GM21576 (cell line): ENCODE results near the gene RPN2.

Source experiments
- ATAC-seq: cut with Tn5 transposase; IDR thresholded peaks from one replicate; pipeline ENCODE4 v1.9.1; 2021; ENCODE audit warnings: mild to moderate bottlenecking, moderate library complexity; ENCODE audit not compliant: unreplicated experiment

RPN2 gene

DNA sequence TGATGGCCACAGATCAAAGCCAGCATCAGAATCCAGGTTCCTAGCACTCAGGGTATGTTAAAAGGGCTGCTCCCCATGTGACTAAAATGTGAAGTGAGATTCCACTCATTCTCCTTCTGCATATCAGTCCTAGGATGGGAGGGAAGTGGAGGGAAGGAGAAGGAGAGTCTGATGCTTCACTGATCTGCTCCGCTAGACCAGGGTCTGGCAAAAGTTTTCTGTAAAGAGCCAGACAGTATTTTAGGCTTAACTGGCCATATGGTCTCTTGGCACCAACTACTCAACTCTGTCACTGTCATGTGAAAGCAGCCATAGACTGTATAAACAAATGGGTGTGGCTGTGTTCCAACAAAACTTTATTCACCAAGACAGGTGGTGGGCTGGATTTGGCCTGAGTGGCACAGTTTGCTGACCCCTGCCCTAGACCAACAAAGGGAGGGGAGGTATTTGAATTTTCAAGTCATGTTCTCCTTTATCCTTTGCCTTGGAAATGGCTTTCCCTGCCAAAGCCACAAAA lies 59.9 kb downstream of the RPN2 start:
- no peak for ATAC-seq

DNA sequence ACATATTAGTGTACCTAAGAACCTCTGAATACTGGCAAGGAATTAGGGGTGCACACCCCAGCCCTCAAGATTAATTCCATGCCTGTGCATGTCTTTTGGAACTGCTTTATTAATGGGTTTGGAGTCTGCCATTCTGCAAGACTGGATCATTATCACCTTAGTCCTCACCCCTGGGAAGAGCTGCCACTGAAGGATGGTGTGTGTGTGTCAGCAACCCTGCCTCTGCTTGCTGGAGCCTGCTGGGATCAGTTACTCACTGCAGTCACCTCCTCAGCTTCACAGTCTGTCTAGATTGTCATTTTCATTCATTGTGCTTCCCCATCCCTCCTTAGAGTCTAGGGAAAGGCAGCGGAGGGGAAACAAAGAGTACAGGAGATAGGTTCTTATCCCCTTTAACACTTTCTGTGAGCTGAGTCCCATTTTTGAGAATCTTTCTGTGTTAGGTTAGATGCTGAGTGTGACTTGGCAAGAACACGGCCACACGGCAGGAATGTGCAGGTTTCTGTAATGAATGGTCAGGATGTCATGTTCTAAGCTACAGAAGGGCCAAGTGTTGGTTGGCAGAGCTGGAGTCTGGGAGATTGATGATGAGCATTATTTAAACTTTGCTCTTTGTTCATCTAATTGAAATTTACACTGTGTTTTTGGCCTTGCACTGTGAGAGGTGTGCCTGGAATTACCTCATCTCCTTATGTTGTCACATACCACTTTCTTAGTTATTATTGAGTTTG lies 61.4 kb downstream of the RPN2 start:
- no peak for ATAC-seq

DNA sequence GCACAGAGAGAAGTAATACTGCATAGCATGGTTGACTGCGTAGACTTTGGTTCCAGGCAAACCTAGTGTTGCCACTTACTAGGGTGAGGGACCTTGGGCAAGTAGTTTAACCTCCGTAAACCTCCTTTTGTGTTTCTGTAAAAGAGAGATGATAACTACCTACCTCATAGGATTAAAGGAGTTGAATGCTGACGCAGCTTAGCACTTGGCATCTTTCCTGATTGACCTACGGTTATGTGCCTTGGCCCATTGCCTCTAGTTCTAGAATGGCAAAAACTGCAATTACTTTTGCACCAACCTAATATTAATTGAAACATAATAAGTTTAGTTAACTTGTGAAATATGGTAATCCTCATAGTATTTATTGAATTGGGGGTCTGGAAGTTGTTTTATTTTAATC lies 63.4 kb downstream of the RPN2 start:
- no peak for ATAC-seq

DNA sequence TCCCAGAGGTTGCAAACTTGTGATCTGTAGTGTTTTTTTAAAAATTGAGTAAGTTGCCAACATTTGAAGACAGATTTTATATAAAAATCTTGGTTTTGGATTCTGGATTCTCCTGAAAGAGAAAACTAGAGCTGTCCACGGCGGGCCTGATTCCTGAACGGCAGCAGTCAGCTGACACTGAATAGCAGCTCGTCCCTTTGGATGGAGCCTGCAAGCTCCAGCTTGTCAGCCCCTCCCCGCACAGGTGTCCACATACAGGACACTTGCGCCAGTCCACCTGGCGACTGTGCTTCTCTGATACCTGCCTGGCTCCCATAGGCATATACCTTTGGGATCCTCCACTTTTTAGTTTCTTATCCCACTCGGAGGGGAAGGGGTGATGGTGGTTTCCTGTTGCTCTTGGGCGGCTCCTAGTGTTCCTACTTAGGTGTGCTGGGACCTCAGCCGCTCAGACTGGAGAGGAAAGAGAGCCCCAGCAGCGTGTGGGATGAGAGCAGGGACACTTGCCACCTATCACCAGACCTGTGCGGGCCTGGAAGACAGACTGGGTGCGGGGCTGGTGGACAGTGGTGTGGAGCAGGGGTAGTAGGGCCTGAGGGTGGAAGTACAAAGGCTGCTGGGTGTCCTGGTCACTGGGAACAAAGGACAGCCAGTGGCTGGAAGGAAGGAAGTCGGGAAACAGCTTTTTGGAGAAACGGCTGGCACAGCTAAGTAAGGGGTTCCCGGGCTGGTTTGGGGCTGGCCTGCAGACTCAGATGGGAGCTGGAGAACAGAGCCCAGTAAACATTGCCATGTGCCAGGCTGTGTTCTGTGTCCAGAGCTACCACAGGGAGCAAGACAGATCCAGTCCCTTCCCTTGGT lies 64.2 kb downstream of the RPN2 start:
- ATAC-seq = no peak

DNA sequence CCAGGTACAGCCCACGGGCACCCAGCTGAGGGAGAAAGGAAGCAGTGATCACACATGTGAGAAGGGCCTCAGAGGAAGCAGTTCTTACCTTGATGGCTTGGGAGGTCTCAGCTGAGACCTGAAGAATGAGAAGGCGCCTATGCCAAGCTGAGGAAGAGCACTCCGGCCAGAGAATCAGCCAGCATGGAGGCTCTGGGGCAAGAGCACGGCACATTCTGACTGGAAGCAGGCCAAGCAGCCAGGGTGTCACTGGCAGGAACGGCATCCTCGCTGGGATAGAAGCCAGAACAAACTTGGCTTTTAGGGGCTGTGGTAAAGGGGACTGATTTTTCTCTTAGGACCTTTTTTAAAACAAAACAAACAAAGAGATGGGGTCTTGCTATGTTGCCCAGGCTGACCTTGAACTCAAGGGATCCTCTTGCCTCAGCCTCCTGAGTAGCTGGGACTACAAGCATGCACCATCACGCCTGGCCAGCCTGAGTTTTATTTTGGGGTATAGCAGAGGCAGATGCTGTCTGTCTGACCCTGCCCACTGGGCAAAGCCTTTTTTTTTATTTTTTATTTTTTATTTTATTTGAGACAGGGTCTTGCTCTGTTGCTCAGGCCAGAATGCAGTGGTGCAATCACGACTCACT lies 64.9 kb downstream of the RPN2 start:
- ATAC-seq = no peak

DNA sequence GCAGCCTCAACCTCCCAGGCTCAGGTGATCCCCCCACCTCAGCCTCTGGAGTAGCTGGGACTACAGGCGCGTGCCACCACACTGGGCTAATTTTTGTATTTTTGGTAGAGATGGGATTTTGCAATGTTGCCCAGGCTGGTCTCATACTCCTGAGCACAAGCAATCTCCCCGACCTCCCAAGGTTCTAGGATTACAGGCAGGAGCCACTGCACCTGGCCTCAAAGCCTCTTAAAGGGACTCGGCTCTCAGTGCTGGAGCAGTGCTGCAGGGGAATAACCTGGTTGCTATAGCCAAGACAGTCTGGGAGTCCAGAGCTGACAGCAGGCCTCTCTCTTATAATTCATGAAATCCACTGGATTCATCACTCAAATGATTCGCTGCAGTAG lies 65.4 kb downstream of the RPN2 start:
- no peak for ATAC-seq

DNA sequence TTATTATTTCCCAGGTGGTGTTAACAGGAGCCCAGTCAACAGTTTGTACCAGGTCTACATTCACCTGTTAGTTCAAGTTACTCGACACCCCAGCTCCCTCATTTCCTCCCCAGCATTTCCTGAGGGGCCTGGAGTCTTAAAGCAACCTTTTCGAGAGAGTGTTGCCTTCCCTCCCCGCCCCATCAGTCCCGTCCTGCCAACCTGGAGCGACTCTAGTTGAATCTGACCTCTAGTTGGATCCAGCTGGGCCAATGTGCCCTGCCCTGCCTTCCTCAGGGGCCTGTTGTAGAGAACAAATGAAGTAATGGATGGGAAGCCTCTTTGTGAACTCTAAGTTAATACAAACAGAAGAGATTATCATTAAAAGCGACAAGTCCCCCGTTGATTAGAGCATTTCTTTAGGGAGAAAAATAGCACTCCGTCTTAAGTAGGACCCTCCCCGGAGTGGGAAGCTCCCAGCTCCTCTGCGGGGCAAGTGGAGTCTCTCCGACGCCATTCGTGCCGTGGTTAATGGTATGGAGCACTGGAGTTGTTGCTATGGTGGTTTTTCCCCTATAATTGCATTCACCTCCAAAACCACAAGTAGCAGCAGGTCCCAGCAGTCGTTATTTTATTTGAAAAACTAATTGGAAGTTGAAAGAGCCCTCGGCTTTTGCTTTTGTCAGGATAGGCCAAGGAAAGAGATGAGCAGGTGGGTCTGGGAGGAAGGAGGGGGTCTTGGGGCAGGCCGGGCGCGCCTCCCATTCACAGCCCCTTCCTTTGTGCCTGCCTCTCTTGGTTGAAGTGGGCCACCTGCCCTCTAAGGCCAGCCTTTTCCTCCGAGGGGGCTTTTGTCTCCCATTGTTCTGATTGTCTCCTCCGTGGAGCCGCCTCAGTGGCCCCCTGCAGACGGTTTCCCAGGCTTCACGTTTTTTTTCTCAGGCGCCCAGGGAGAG lies 66.4 kb downstream of the RPN2 start:
- ATAC-seq = no peak

DNA sequence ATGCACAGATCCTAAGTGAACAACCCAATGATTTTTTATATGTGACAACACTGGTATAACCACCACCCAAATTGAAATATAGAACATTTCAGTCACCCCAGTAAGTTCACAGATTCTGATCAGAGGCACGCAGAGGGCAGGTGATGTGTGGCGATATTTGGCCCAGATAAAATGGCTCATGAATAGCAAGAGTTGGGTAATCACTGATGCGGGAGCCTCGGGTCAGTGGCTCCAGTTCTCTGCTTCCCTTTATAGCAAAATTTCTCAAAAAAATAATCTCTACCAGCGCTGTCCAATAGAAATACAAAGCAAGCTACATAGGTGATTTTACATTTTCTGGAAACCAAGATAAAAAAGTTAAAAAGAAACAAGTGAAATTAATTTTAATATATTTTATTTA lies 67.6 kb downstream of the RPN2 start:
- no peak for ATAC-seq

DNA sequence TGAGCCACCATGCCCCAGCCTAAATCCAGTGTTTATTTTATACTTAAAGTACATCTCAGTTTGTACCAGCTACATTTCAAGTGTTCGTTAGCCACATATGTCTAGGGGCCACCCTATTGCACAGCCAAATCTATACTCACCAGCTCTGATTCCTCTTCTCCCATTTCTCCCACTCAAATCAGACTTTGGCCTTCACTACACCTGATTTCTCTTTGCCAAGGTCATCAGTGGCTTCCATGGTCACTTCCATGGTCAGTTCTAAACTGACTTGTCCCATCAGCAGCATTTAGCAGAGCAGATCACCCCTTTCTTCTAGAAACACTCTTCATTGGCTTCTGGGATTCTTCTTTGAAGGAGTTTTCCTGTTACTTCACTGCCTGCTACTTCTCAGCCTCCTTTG lies 68.4 kb downstream of the RPN2 start:
- no peak for ATAC-seq

DNA sequence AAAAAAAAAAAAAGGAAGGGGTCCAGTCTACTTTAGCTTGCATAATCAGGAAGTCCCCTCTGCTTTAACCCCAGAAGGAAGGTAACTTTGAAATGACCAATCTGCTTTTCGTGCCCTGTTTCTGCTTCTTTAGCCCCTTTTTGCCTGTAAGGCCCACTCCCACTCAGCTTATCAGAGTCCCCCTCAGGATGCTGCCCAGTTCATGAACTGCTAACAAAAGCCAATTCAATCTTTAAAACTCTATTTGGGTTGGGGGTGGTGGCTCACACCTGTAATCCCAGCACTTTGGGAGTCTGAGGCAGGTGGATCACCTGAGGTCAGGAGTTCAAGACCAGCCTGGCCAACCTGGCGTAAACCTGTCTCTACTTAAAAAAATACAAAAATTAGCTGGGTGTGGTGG lies 70.2 kb downstream of the RPN2 start:
- ATAC-seq = no peak

DNA sequence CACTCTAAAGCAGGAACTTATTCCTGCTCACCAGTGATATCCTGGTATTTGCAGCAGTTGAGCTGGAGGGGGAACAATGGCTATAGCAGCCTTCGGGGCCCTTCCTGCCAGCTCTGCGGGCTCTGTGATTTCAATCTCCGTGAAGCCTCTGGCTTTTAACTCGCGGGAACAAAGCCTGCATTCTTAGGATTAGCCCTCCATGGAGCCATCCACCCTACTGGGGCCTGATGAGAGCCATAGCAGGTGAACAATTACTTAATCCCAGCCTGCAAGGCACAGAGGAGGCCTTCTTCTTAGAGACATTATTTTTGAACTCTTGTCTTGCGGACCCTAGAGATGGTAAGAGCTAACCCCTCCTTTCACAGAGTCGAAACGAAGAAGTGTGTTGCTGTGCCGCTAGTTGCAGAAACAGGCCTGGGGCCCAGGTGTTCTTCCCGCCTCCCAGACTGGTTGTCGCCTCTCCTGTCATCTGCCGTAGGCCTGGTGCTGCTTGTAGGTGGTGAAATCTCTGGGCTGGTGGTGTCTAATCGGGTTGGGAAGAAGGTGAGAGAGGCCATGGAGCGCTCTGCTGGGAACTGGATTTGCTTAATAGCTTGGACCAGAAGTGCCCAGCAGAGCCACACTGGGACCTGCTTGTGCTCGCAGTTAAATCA lies 72.8 kb downstream of the RPN2 start:
- ATAC-seq = no peak

DNA sequence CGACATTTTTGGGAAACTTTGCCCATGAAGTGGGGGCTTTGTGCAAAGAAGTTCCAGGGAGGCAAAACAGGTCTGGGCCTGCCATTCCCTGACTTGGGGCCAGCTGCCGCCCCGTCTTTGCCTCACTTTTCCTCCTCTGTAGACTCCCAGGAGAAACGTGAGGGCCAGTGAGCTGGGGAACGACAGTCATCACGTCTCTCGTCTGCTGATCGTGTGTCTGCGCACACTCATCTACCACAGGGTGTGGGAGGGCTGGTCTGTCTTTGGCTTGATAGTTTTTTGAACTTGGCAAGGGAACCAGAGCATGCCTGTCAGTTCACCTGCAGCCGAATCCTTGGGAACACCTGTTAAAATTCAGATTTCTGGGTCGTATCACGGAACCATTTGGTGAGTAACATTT lies 74.0 kb downstream of the RPN2 start:
- no peak for ATAC-seq

DNA sequence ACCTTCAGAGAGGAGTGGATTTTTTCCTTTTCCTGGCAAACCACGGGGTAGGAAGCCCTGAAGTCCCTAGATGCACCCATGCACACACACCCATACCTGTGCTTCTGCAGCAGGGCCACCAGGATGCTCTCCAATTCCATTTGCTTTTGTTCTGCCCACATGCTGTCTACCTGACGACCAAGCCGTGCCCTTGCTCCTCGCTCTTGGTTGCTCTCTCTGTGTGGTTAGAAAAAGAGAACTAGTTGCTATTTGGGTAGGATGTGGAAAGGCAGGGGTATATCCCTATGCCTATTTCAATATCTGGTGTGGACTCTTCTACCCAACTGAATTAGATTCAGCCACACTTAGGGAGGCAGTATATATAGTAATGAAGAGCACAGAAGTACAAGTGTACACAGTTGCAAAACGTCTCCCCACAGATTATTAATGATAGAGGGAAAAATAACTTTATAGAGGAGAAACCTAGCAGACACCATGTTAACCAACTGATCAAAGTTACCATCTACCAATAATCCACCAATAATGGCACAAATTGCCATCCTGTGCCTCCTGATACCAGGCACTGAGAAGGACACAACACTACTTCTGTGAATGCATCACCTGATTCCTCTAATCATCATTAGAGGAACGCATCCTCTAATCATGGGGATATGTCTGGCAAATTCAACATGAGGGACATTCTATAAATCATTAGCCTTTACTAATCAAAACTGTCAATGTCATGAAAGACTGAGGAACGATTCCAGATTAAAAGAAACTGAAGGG lies 75.2 kb downstream of the RPN2 start:
- no peak for ATAC-seq

DNA sequence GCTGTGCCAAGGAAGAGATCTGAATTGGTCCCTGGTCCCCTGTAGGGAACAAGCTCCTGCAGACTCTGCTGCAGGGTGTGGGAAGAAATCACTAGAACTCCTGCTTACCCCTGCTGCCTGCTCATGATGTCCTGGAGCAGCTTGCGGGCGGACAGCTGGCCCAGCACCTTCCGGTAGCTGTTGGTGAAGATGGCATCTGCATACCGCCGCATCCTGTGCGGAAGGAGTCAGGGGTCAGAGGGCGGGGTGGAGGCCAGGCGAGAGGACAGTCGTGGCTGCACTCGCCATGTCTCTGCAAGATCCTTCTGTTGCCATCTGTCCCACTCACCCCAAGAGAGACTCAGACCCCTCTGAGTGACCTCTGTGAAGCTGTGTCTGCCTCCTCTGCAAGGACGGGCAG lies 77.2 kb downstream of the RPN2 start:
- ATAC-seq = no peak

DNA sequence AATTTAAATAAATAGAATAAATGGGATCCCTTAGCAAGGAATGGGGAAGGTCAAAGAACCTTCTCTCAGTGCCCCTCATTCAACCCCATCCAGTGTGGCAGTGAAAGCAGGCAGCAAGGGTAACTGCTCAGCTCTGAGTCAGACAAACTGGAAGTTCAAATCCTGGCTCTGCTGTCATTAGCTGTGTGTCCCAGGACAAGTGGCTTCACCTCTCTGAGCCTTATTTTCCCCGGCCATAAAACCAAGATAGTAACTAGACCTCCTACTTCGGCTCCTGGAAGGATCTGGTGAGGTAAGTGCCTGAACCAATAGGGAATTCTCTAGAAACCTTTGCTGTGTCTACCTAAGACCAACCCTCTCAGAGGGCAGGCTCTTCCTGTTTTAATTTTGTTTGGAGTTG lies 78.4 kb downstream of the RPN2 start:
- ATAC-seq = no peak

DNA sequence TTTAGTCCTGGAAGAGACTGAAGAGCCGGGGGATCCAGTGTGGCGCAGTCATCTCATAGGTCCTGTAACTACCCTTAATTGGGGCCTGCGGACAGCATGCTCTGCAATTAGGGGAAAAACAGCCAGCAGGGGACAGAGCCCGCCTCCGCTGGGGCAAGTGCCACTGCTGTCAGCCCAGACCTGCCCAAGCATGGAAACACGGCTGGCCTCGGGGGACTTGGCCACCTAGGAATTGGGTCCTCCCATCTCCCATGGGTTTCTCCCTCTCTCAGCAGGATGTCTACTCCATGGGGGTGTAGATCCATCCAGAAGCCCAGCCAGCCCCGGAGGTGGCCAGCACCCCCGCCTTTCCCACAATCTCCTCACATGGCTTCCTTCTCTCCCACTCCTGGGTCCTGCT lies 78.9 kb downstream of the RPN2 start:
- ATAC-seq = no peak

DNA sequence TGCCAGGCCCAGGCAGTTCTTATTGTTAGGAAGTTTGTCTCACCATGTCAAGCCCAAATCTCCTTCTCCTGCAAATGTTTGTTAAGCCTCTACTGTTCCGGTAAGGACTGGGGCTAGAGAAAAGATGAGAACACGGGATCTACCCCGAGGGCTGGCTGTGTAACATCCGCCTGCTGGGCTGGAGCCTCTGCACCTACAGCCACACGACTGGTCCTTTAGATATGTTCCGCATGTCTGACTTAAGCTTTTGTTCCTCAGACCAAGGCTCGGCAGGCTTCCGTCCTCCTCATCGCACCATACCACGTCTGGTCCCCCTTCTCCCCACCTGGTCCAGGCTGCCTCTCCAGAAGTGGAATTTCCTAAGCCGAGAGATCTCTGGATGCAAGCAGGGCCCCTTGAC lies 79.9 kb downstream of the RPN2 start:
- no peak for ATAC-seq

DNA sequence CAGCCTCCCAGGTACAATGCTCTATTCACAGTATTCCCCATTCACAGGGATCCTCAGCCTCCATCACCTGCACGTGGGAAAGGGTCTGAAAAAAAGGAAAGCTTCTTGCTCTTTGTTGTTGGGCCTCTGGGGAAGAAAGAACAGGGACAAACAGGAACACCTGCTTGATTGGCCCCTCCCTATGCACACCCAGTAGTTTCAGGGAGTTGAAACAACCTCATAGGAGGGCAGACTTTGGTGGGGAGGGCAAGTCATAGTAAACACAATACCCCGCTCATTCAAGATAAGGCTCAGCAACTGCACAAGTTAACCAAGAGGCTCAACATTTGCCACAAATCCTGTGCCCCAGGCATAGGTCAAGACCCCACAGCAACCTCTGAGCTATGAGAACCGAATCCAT lies 80.7 kb downstream of the RPN2 start:
- ATAC-seq = no peak

DNA sequence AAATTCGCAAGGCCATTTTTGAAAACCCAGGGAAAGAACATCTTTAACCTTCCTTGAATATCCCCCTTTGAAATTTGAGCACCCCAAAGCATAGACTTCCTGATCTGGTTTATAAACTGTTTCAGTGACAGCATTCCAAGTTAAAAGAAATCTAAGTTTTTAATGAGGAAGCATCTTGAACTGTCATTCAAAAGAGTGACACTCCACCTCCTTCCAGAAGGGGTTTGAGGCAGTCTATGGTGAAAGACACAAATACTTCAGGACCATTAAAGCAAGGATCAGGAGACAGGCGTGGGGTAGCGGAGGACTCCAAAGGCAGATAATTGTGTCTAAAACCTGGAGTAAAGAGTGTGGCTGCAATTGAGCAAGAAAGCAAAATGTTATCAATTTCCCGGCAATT lies 81.8 kb downstream of the RPN2 start:
- ATAC-seq = no peak
